Measurements from ENCODE around the gene CDCP2.

CDCP2 gene

DNA sequence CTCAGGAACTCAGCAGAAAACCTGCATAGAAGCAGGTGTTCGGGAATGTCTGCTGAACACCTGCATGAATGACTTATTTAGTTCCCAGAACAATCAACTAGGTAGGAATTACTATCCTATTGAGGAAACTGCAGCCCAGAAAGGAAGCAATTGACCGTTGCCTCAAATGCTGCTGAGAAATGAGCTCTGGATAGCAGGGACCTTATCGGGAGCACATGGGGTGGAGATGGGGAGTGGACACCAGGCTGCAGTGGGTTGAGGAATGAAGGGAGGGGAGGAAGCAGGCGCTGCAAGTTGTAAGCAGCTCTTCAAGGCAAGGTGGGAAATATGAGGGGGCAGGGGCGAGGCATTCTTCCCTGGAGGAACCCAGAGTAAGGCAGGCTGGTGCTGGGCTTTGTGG lies 10.8 kb upstream of the CDCP2 start:
- in situ Hi-C loops (cut with HindIII; ENCODE audit: low sequenced_read_pairs): no loop called here
- no peak for DNase-seq (ENCODE audit: low read depth, low spot score)
- TF ChIP-seq, protein P1, sequence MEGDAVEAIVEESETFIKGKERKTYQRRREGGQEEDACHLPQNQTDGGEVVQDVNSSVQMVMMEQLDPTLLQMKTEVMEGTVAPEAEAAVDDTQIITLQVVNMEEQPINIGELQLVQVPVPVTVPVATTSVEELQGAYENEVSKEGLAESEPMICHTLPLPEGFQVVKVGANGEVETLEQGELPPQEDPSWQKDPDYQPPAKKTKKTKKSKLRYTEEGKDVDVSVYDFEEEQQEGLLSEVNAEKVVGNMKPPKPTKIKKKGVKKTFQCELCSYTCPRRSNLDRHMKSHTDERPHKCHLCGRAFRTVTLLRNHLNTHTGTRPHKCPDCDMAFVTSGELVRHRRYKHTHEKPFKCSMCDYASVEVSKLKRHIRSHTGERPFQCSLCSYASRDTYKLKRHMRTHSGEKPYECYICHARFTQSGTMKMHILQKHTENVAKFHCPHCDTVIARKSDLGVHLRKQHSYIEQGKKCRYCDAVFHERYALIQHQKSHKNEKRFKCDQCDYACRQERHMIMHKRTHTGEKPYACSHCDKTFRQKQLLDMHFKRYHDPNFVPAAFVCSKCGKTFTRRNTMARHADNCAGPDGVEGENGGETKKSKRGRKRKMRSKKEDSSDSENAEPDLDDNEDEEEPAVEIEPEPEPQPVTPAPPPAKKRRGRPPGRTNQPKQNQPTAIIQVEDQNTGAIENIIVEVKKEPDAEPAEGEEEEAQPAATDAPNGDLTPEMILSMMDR (IDR thresholded peaks at IDR 0.05; ENCODE audit: low read depth, low read length): no peak

DNA sequence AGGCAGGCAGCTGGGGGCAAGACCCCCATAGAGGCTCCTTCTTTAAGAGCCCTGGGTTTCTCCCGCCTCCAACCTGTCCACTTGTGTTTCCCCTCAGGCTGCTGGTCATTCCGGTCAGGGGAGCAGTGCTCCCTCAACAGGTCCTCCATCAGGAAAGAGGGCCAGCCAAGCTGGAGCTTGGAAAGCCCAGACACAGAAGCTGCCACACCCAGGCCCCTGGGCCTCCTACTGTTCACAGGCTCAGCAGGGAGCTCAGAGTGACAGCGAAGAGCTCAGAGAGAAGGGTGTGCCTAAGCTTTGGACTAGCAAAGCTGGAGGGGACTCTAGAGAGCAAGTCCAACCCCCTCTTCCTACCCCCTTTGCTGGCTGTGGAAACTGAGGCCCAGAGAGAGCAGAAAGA lies 10.3 kb upstream of the CDCP2 start:
- TF ChIP-seq, protein P1 (IDR thresholded peaks at IDR 0.05; ENCODE audit: low read depth, low read length): no peak
- H3K4me3 ChIP-seq (ENCODE audit: low read depth, low read length): no peak overlapping the region
- in situ Hi-C loops (cut with HindIII; ENCODE audit: low sequenced_read_pairs): no loop called here
- no peak for DNase-seq (ENCODE audit: low read depth, low spot score)

More for the DNA sequence above, 10.8 kb upstream of the CDCP2 start:
- H3K4me3 ChIP-seq (ENCODE audit: low read depth, low read length): no peak overlapping the region

DNA sequence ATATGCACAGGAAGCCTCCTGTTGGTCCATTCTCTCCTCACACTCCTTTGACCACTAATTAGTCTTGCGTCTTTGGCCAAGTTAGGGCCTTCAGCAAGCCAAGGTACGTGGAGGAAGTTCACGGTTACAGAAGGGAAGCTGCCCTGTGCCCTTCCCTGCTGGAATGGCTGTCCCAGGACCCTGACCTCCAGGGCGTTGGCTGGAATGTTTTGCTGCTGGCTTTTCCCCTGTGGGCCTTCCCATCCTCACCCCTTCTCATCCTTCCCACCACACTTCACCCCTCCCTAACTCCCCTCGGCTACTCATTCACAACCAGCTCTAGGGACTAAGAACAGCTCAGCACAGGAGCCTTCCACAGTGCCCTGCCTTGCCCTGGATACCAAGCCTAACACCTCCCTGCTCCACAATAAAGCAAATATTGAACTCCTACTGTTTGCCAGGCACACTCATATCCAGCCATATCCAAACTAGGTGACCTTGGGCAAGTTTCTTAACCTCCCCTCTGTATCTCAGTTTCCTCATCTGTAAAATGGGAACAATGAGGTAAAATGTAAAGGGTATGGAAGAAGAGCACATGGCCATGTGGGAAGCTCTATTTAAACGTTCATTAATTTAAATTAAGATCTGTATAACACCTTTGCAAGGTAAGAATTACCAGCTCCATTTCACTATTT lies 8.8 kb upstream of the CDCP2 start:
- H3K4me3 ChIP-seq (ENCODE audit: low read depth, low read length): no peak overlapping the region
- TF ChIP-seq, protein P1 (IDR thresholded peaks at IDR 0.05; ENCODE audit: low read depth, low read length): no peak
- DNase-seq (ENCODE audit: low read depth, low spot score): no peak
- in situ Hi-C loops (cut with HindIII; ENCODE audit: low sequenced_read_pairs): no loop called here

DNA sequence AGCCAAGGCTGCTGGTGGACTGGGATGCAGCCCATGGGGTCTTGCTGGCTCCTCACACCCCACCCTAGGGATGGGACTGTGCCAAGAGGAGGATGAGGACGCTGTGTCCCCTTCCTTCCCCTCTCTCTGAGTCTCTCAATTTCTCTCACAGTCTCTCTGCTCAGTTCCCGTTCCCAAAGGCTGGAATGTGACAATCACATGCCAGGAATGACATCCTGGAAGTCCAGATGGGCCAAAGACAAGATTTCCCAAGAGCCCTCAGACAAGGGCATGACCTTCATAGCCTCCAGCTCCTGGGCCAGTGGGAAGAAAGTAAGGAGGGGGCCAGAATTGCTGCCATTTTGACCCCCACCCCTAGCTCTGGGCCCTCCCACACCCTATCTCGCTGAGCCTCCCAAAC lies 7.6 kb upstream of the CDCP2 start:
- DNase-seq (ENCODE audit: low read depth, low spot score): no peak
- H3K4me3 ChIP-seq (ENCODE audit: low read depth, low read length): no peak overlapping the region
- in situ Hi-C loops (cut with HindIII; ENCODE audit: low sequenced_read_pairs): no loop called here
- TF ChIP-seq, protein P1 (IDR thresholded peaks at IDR 0.05; ENCODE audit: low read depth, low read length): no peak

DNA sequence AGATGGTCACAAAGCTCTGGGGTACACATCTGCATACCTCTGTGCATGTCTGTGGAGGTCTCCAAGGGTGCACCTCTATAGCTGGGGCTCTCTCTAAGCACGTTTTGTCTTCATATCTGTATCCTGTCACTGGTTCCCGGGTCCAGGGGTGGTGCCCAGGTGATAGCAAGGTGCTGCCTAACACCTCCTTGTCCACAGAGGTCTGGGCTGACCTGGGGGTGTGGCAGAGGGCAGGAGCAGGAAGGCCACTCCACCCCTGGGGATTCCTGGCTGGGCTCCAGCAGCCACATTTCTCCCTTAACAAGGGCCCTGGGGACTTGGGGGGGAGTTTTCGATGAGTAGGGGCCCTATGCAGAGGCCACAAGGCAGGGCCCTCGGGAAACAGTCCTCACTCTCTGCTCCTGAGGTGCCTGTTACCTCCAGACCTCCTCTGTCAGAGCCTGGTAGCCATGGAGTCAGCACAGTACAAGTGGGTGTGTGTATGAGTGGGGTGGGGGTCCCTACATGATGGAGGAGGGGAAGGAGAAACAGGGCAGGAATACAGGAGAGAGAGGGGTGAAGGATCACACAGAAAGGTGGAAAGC lies 7.0 kb upstream of the CDCP2 start:
- TF ChIP-seq, protein P1 (IDR thresholded peaks at IDR 0.05; ENCODE audit: low read depth, low read length): no peak
- no peak for DNase-seq (ENCODE audit: low read depth, low spot score)
- no peak overlapping the region for H3K4me3 ChIP-seq (ENCODE audit: low read depth, low read length)
- in situ Hi-C loops (cut with HindIII; ENCODE audit: low sequenced_read_pairs): no loop called here

DNA sequence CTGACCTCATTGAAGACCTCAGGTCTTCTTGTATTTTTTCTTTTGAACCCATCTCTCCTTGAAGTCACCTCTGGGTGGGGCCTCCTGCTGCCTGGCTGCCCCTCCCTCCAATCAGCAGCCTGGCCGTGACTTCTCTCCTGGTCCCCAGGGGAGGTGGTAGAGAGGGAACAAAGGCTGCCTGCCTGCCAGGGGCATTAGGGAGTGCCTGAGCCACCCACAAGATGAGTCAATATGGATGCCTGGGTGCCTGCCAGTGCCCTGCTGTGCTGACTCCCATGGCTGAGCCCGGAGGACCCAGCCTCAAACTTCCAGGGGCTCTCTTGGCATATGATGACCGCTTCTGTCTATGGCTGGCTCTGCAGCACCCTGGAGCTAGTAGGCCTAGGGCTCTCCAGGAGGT lies 5.3 kb upstream of the CDCP2 start:
- DNase-seq (ENCODE audit: low read depth, low spot score): peak; percentile 22
- in situ Hi-C loops (cut with HindIII; ENCODE audit: low sequenced_read_pairs): no loop called here
- no peak overlapping the region for H3K4me3 ChIP-seq (ENCODE audit: low read depth, low read length)
- TF ChIP-seq, protein P1 (IDR thresholded peaks at IDR 0.05; ENCODE audit: low read depth, low read length): no peak
